Suprapubic skin (tissue), 4 donors: ENCODE data around the gene PCSK4. TPM values are rescaled to one million over a fixed set of nuclear protein-coding genes. Genes with fewer than 3 reads are reported as not detected.
"Not testable (repeated sequence)": the region's sequence is repeated elsewhere in the genome, so short reads cannot be mapped to it uniquely, and the experiment has no call there.

Source experiments
- DNase-seq, 2 donors: peaks; one replicate each; pipeline ENCODE4 v3.0.0-alpha.2; 2019; ENCODE audit warnings: low spot score in 2 of 2
- H3K27ac ChIP-seq: fragments of 200-600 bp; sonication (generic); one replicate; pipeline ENCODE4 v1.5.1; 2019
- H3K27me3 ChIP-seq: fragments of 200-600 bp; sonication (generic); one replicate; pipeline ENCODE4 v1.5.1; 2019
- H3K36me3 ChIP-seq: fragments of 200-600 bp; sonication (generic); one replicate; pipeline ENCODE4 v1.5.1; 2019
- H3K4me1 ChIP-seq: fragments of 200-600 bp; sonication (generic); one replicate; pipeline ENCODE4 v1.5.1; 2019
- H3K4me3 ChIP-seq: fragments of 200-600 bp; sonication (generic); one replicate; pipeline ENCODE4 v1.5.1; 2019; ENCODE audit warnings: mild to moderate bottlenecking
- H3K9me3 ChIP-seq: fragments of 200-600 bp; sonication (generic); one replicate; pipeline ENCODE4 v1.5.1; 2019
- EP300 ChIP-seq: sonication (generic); formaldehyde crosslinking; IDR thresholded peaks from one replicate; pipeline ENCODE4 v1.6.1; 2017; ENCODE audit warnings: antibody characterized with exemption
- POLR2A ChIP-seq, 2 donors: fragments of 450-650 bp; IDR thresholded peaks; one replicate each; pipeline ENCODE4 v1.6.1; 2017; ENCODE audit warnings: antibody characterized with exemption in 2 of 2, mild to moderate bottlenecking in 2 of 2, moderate library complexity in 2 of 2
- POLR2AphosphoS5 ChIP-seq, 3 donors: sonication (generic); formaldehyde crosslinking; IDR thresholded peaks; one replicate each; pipeline ENCODE4 v1.6.1; 2017; ENCODE audit warnings: antibody characterized with exemption in 3 of 3
- WGBS: methylation state at CpG from one replicate; pipeline ENCODE4 v1.1.5; 2018; 5-methylcytosine and 5-hydroxymethylcytosine counted together
- total RNA-seq, 4 donors: library from RNA; depleted of rRNA; stranded (reverse); fragments of >200 nt; gene quantifications; one replicate each; pipeline ENCODE4 v1.1.0, GENCODE V29; 2016
- TF ChIP-seq, protein P1 (sequence below), 2 donors: fragments of 200-600 bp in 1 of 2; fragments of 450-650 bp in 1 of 2; sonication (generic) in 1 of 2; IDR thresholded peaks; one replicate each; pipeline ENCODE4 v1.5.1; 2016 to 2019; ENCODE audit warnings: antibody characterized with exemption in 2 of 2, mild to moderate bottlenecking in 1 of 2, moderate library complexity in 1 of 2

The PCSK4 gene
- total RNA-seq, 4 donors from 2014 or later = 1.4 to 6.6 (median 3.8) TPM

DNA sequence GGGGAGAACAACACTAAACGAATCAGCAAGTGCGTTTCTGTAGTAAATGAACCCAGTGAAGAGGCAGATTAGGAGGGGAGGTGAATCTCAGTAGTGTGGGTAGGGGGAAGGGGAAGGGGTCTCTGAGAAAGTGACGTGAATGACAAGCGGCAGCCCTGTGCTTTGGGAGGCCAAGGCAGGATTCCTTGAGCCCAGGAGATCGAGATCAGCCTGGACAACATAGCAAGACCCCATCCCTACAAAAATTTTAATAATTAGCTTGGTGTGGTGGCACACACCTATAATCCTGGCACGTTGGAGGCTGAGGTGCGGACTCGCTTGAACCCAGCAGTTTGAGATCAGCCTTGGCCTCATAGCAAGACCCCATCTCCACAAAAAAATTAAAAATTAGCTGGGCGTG is 41.9 kb upstream of the PCSK4 start:
- TF ChIP-seq POLR2A (IDR thresholded peaks at IDR 0.05) (no peak), EP300 (no peak), POLR2AphosphoS5 (IDR thresholded peaks at IDR 0.05) (no peak)
- TF ChIP-seq, protein P1, sequence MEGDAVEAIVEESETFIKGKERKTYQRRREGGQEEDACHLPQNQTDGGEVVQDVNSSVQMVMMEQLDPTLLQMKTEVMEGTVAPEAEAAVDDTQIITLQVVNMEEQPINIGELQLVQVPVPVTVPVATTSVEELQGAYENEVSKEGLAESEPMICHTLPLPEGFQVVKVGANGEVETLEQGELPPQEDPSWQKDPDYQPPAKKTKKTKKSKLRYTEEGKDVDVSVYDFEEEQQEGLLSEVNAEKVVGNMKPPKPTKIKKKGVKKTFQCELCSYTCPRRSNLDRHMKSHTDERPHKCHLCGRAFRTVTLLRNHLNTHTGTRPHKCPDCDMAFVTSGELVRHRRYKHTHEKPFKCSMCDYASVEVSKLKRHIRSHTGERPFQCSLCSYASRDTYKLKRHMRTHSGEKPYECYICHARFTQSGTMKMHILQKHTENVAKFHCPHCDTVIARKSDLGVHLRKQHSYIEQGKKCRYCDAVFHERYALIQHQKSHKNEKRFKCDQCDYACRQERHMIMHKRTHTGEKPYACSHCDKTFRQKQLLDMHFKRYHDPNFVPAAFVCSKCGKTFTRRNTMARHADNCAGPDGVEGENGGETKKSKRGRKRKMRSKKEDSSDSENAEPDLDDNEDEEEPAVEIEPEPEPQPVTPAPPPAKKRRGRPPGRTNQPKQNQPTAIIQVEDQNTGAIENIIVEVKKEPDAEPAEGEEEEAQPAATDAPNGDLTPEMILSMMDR (IDR thresholded peaks at IDR 0.05) = no peak
- H3K9me3 ChIP-seq = no peaks in the 10 kb centered on the region
- no peaks in the 10 kb centered on the region for H3K4me1 ChIP-seq
- no peaks in the 10 kb centered on the region for H3K36me3 ChIP-seq
- H3K27ac ChIP-seq = no peak overlapping the region
- 91% methylated on average over 9 of the region's 9 CpGs for WGBS
- H3K4me3 ChIP-seq = no peak overlapping the region
- no peak for DNase-seq
- H3K27me3 ChIP-seq = peaks cover 64% of the 10 kb centered on the region

DNA sequence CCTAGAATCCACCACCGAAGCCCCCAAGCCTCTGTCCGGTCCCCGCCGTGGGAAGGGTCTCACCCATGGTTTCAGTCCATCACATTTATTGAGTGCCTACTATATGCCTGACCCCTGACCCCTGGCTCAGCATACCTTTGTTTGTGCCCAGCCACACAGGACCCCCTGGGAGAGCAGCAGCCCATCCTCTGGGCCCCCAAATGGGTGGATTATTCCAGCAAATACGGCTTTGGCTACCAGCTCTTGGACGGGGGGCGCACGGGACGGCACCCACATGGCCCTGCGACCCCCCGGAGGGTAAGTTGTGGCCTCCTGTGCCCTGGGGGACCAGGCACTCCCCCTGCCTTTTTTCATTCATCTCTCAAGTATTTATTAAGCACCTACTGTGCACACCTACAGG is 41.4 kb upstream of the PCSK4 start:
- WGBS = 87% methylated on average over 11 of the region's 11 CpGs
- peaks cover 67% of the 10 kb centered on the region for H3K27me3 ChIP-seq
- H3K36me3 ChIP-seq = no peaks in the 10 kb centered on the region
- no peak for DNase-seq
- H3K4me1 ChIP-seq = no peaks in the 10 kb centered on the region
- H3K4me3 ChIP-seq = no peak overlapping the region
- H3K27ac ChIP-seq = no peak overlapping the region
- no peaks in the 10 kb centered on the region for H3K9me3 ChIP-seq
- TF ChIP-seq, protein P1 (IDR thresholded peaks at IDR 0.05) = no peak

DNA sequence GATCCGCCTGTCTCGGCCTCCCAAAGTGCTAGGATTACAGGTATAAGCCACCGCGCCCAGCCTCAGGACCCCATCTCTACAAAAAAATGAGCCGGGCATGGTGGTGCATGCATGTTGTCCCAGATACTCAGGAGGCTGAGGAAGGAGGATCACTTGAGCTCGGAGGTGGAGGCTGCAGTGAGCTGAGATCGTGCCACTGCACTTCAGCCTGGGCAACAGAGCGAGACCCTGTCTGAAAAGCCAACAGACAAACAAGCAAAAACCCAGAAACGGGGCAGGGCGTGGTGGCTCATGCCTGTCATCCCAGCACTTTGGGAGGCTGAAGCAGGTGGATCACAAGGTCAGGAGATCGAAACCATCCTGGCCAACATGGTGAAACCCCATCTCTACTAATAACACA is 40.7 kb upstream of the PCSK4 start:
- 91% methylated on average over 11 of the region's 11 CpGs for WGBS
- not testable (repeated sequence) for DNase-seq, H3K4me3 ChIP-seq, H3K9me3 ChIP-seq, H3K4me1 ChIP-seq, H3K36me3 ChIP-seq, H3K27ac ChIP-seq
- H3K27me3 ChIP-seq = peaks cover 74% of the 10 kb centered on the region

DNA sequence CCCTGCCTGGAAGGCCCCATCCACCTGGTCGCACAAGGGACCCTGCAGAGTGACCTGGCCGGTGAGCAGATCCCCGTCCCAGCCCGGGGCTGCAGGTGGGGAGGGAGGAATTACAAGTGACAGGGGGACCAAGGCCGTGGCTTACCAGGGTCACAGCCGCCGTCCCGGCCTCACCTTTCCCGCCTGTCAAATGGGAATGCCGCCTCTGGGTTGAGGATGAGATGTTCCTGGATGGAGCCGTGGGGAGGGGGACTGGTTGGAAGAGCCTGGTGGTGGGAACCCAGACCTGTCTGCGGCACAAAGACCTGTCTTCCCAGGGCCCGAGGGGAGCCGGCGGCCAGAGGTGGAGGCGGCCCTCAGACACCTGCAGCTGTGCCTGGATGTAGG is 39.3 kb upstream of the PCSK4 start:
- H3K27me3 ChIP-seq = peaks cover 82% of the 10 kb centered on the region
- no peaks in the 10 kb centered on the region for H3K36me3 ChIP-seq
- WGBS = no CpG with 5 or more reads among the region's 16 CpGs
- DNase-seq = no peak
- H3K9me3 ChIP-seq = no peaks in the 10 kb centered on the region
- H3K4me1 ChIP-seq = peaks cover under 1% of the 10 kb centered on the region
- no peak overlapping the region for H3K4me3 ChIP-seq
- TF ChIP-seq EP300 (no peak), POLR2A (IDR thresholded peaks at IDR 0.05) (no peak)
- no peak overlapping the region for H3K27ac ChIP-seq

DNA sequence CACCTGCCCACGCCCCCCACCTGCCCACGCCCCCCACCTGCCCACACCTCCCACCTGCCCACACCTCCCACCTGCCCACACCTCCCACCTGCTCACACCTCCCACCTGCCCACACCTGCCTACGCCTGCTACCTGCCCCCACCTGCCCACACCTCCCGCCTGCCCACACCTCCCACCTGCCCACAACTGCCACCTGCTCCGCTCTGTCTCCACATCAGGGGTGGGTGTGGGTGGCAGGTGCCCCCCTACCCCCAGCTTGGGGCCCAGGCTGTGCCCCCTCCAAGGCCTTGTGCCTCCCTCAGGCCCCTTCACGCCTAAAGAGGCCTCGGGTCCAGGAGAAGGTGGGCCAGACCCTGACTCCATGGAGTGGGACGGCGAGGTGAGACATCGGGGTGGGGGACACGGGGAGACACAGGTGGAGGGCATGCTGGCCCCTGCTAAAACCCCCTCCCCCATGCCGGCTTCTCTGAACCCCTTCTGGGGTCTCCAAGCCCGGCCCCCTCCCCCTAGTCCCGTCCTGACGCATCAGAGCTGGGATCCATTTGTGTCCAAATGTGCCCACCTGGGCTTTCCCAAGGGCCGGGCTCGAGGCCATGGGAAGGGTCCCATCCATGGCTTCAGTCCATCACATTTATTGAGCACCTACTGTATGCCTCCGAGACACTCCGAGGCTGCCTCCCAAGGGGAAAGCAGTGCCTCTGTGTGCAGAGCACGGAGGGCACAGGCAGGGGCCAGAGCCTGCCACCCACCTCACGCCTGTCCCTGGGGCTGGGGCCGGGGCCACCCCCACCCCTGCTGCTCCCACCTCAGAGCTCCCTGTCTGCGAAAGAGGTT is 38.7 kb upstream of the PCSK4 start:
- Histone ChIP-seq H3K27ac (no peak overlapping the region), H3K27me3 (peaks cover 86% of the 10 kb centered on the region), H3K36me3 (no peaks in the 10 kb centered on the region), H3K9me3 (no peaks in the 10 kb centered on the region), H3K4me3 (no peak overlapping the region), H3K4me1 (peaks cover 6% of the 10 kb centered on the region)
- TF ChIP-seq POLR2AphosphoS5 (IDR thresholded peaks at IDR 0.05) (no peak), POLR2A (IDR thresholded peaks at IDR 0.05) (no peak), EP300 (no peak)
- TF ChIP-seq, protein P1 (IDR thresholded peaks at IDR 0.05) = no peak
- no peak for DNase-seq
- WGBS = 83% methylated on average over 5 of the region's 23 CpGs

DNA sequence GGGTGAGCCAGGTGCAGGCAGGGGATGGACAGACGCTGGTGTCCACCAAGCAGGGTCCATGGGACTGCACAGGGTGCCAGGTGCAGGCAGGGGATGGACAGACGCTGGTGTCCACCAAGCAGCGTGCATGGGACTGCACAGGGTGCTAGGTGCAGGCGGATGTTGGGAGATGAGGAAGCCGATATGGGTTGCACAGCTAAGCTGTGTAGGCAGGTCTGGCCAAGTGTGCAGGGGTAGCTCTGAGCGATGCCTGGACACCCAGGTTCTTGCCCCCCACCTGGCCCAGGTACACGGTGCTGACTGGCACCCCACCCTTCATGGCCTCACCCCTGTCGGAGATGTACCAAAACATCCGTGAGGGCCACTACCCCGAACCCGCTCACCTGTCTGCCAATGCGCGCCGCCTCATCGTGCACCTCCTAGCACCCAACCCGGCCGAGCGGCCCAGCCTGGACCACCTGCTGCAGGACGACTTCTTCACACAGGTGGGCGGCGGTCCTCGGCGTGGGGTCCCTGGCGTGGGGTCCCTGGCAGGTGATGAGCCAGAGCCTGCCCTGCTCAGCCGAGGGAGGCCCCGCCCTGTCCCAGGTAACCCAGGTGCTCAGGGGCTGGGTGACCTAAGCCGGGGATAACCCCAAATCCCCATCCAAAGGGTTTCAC is 37.6 kb upstream of the PCSK4 start:
- DNase-seq = no peak
- Histone ChIP-seq H3K4me3 (no peak overlapping the region), H3K27ac (no peak overlapping the region), H3K36me3 (no peaks in the 10 kb centered on the region), H3K4me1 (peaks cover 11% of the 10 kb centered on the region), H3K9me3 (no peaks in the 10 kb centered on the region), H3K27me3 (peaks cover 86% of the 10 kb centered on the region)
- WGBS = 73% methylated on average over 25 of the region's 27 CpGs
- TF ChIP-seq EP300 = no peak
- TF ChIP-seq POLR2A (IDR thresholded peaks at IDR 0.05) = no peak
- TF ChIP-seq, protein P1 (IDR thresholded peaks at IDR 0.05) = no peak
- no peak for TF ChIP-seq POLR2AphosphoS5 (IDR thresholded peaks at IDR 0.05)
